Nephron (organoid): ENCODE data around the gene UBXN1.
A peak's percentile ranks its signal among the peaks of the same experiment; 100 is the strongest.

Experiments used
- H3K27ac Mint-ChIP-seq, 3 experiments: 2 replicates each; pipeline ENCODE4 v1.8.0; 2020; ENCODE audit warnings: mixed read lengths in 3 of 3, mild to moderate bottlenecking in 2 of 3, moderate library complexity in 1 of 3
- H3K27me3 Mint-ChIP-seq: 2 replicates; pipeline ENCODE4 v1.8.0; 2021; ENCODE audit warnings: low read depth, mild to moderate bottlenecking, moderate library complexity, mixed read lengths
- H3K36me3 Mint-ChIP-seq: 2 replicates; pipeline ENCODE4 v1.8.0; 2020; ENCODE audit warnings: low read depth, mixed read lengths
- H3K4me1 Mint-ChIP-seq: 2 replicates; pipeline ENCODE4 v1.8.0; 2020; ENCODE audit warnings: mixed read lengths
- H3K4me3 Mint-ChIP-seq, 3 experiments: 2 replicates each; pipeline ENCODE4 v1.8.0; 2020; ENCODE audit warnings: mild to moderate bottlenecking in 3 of 3, mixed read lengths in 3 of 3, moderate library complexity in 2 of 3
- H3K9me3 Mint-ChIP-seq: 2 replicates; pipeline ENCODE4 v1.8.0; 2020; ENCODE audit warnings: mixed read lengths
- CTCF ChIP-seq, 3 experiments: fragments of 200-600 bp; sonication (generic); IDR thresholded peaks; one replicate each; pipeline ENCODE4 v1.5.0; 2021; ENCODE audit warnings: antibody characterized with exemption in 3 of 3; ENCODE audit not compliant: unreplicated experiment in 3 of 3

Gene UBXN1

DNA sequence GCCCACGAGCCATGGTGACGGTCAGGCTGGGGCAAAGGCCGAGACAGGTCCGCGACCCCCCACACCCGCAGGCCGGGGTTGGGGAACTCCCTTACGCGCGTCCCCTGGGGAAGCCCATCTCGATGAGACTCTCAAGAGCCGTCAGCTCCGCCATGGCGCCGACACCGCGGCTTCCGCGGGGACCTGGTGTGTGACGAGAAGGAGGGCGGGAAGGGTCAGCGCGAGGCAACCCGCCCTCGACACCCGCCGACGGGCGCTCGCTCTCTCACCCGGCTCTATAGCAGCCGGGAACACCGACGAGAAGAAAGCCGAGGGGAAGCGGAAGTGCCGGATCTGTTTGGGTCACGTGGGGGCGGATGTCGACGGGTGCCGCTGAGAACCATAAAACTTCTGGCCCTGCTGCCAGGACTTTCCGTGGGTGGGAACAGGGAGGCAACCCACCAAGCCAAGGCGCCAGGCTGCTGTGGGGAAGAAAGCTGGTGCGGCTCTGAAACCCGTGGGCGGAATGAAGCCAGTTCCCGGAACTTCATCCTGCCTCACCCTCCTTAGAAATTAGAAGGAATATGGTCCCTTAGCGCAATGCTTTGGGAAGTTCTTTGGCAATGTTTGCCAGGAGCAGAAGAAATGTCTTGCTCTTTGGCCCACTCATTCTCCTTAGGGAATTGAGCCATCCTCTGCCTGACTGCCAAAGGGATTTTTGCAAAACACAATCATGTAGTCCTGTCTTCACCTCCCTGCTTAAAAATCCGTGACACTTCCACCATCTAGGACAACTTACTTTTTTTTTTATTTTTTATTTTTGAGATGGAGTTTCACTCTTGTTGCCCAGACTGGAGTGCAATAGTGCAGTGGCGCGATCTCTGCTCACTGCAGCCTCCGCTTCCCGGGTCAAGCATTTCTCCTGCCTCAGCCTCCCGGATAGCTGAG lies at the start of gene UBXN1:
Gene UBXN1 (minus strand): TSS at position 304 of the 927 bp plus-strand sequence. CDS start 150 bp downstream, at position 154.
- Mint-ChIP-seq H3K4me3 (peak within 1 kb of the TSS; percentile 90 to 94 (median 92)), H3K4me1 (peaks cover 30% of the 10 kb centered on the region), H3K36me3 (peaks cover 24% of the 10 kb centered on the region), H3K9me3 (no peaks in the 10 kb centered on the region), H3K27me3 (no peaks in the 10 kb centered on the region), H3K27ac (peak within 1 kb of the TSS; percentile 98 to 99 (median 98))
- TF ChIP-seq CTCF (IDR thresholded peaks at IDR 0.05; ENCODE audit: unreplicated experiment in 3 of 3), result no peak

DNA sequence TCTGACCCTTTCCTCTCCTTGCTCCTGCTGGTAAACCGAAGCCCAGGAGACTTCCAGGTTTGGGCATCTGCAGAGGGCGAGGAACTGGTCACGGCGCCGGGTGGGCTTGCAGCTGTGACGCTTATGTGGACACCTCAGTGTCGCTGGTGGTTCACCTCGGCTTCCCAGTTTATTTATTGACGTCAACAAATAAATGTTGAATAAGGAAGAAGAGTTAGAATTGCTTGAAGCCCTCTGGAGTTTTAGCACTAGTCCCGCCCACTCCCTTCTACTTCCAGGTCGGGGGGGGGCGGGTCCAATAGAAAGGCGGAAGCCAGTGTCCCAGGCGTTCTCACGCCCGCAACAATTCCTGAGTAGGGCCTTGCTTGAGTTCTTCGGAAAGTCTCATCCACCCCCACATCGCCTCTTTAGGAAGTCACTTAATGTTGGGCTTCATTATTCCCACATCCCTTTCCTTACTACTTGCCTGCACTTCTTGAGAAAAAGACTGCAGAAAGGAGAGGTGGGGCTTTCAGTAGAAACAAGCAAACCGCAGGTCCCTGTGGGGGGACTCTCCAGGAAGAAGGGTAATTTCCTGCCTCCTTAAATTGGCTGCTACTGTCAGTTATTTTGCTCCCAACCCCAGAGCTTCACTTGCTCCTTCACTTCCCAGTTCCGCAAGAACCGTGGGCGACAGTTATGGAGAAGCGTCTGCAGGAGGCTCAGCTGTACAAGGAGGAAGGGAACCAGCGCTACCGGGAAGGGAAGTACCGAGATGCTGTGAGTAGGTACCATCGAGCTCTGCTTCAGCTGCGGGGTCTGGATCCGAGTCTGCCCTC lies 49.5 kb upstream of the UBXN1 start, which contains the start of gene TTC9C:
Gene TTC9C (plus strand): TSS at position 316 of the 818 bp plus-strand sequence. CDS start 363 bp downstream, at position 679.
- peaks cover 39% of the 10 kb centered on the region for H3K4me1 Mint-ChIP-seq
- H3K9me3 Mint-ChIP-seq, result no peaks in the 10 kb centered on the region
- peak within 1 kb of the TSS; percentile 87 to 98 (median 91) for H3K4me3 Mint-ChIP-seq
- no peaks in the 10 kb centered on the region for H3K27me3 Mint-ChIP-seq
- H3K27ac Mint-ChIP-seq, result peak within 1 kb of the TSS; percentile 98 to 100 (median 99)
- no peak for TF ChIP-seq CTCF (IDR thresholded peaks at IDR 0.05; ENCODE audit: unreplicated experiment in 3 of 3)
- peaks cover 24% of the 10 kb centered on the region for H3K36me3 Mint-ChIP-seq

- Mint-ChIP-seq H3K27me3 (no peaks in the 10 kb centered on the region), H3K27ac (peak overlapping the region; percentile 98 to 100 (median 99)), H3K4me1 (peaks cover 40% of the 10 kb centered on the region), H3K9me3 (no peaks in the 10 kb centered on the region), H3K36me3 (peaks cover 24% of the 10 kb centered on the region), H3K4me3 (peak overlapping the region; percentile 87 to 98 (median 91))
- no peak for TF ChIP-seq CTCF (IDR thresholded peaks at IDR 0.05; ENCODE audit: unreplicated experiment in 3 of 3)
Measured at GRCh38 chr11:62727872-62728170, 48.9 kb upstream of the UBXN1 start.

DNA sequence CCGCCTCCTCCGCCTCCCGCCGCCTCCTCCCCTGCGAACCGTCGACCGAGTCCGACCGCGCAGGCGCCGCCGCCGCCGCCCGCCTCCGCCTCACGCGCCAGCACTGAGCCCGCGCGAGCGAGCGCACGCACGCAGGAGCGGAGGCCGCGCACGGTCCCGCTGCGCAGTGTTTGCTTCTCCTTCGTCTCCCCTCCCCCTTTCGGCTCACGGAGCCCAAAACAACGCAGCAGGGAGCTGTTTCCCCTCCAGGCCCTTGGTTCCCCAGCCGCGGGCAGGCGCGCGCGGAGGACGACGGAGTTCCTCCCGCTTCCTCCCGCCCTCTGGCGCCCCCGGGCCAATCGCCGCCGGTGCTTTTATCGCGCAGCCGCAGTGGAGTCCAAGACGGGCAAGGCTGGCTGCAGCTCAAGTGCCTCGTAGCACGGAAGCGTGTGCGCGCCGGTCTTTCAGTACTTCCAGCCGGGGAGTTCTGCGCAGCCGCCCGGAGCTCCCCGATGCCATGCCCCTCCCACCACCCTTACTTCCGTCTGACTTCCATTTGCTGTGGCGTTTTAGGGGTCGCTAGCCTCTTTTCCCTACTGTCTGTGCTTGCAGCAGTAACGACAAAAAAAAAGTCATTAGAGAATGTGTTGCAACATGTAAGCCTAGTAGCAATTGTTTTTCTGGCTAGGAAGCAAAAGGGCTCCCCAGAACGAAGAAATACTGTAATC lies 48.4 kb upstream of the UBXN1 start, which contains the start of gene HNRNPUL2:
Gene HNRNPUL2 (minus strand): TSS at position 293 of the 707 bp plus-strand sequence. CDS start 301 bp downstream, outside the sequence.
- no peak for TF ChIP-seq CTCF (IDR thresholded peaks at IDR 0.05; ENCODE audit: unreplicated experiment in 3 of 3)
- peaks cover 29% of the 10 kb centered on the region for H3K36me3 Mint-ChIP-seq
- peaks cover 40% of the 10 kb centered on the region for H3K4me1 Mint-ChIP-seq
- peak within 1 kb of the TSS; percentile 87 to 98 (median 91) for H3K4me3 Mint-ChIP-seq
- peak within 1 kb of the TSS; percentile 98 to 100 (median 99) for H3K27ac Mint-ChIP-seq
- H3K9me3 Mint-ChIP-seq, result no peaks in the 10 kb centered on the region
- H3K27me3 Mint-ChIP-seq, result no peaks in the 10 kb centered on the region

GRCh38 chr11:62726915-62727164 lies 48.0 kb upstream of the UBXN1 start:
- no peak for TF ChIP-seq CTCF (IDR thresholded peaks at IDR 0.05; ENCODE audit: unreplicated experiment in 3 of 3)
- Mint-ChIP-seq H3K27me3 (no peaks in the 10 kb centered on the region), H3K27ac (peak overlapping the region in 2 of 3 experiments; percentile 98 to 100), H3K36me3 (peaks cover 34% of the 10 kb centered on the region), H3K4me3 (peak overlapping the region; percentile 87 to 98 (median 91)), H3K4me1 (peaks cover 44% of the 10 kb centered on the region), H3K9me3 (no peaks in the 10 kb centered on the region)
